Calu3 (cell line): ENCODE measurements around the gene PKP1. TPM values are rescaled to one million over a fixed set of nuclear protein-coding genes. Genes with fewer than 3 reads are reported as not detected.

ENCODE experiments used
- BruUV-seq: library from RNA; stranded (reverse); fragments of 400-500 nt; replicated peaks from 2 replicates; lab custom pipeline; 2021; lab: Mats Ljungman, UMichigan
- CTCF ChIA-PET: fragments of 300-600 bp; sonication (Branson Sonifier 250); formaldehyde crosslinking; loops from one replicate; lab custom pipeline; 2022; ENCODE audit warnings: antibody characterized with exemption; lab: Charles Lee
- DNase-seq: peaks from one replicate; pipeline ENCODE4 v3.0.0; 2022
- H3K27ac Mint-ChIP-seq: one replicate; pipeline ENCODE4 v1.8.0; 2022; ENCODE audit warnings: mixed read lengths; ENCODE audit not compliant: unreplicated experiment
- H3K27me3 Mint-ChIP-seq: one replicate; pipeline ENCODE4 v1.8.0; 2022; ENCODE audit warnings: mixed read lengths; ENCODE audit not compliant: unreplicated experiment
- H3K36me3 Mint-ChIP-seq: one replicate; pipeline ENCODE4 v1.8.0; 2022; ENCODE audit warnings: mild to moderate bottlenecking, moderate library complexity, mixed read lengths; ENCODE audit not compliant: insufficient read depth, unreplicated experiment
- H3K4me1 Mint-ChIP-seq: one replicate; pipeline ENCODE4 v1.8.0; 2022; ENCODE audit warnings: mild to moderate bottlenecking, low read depth, mixed read lengths; ENCODE audit not compliant: unreplicated experiment
- H3K4me3 Mint-ChIP-seq: one replicate; pipeline ENCODE4 v1.8.0; 2022; ENCODE audit warnings: mild to moderate bottlenecking, low read depth, moderate library complexity, mixed read lengths; ENCODE audit not compliant: unreplicated experiment
- H3K9me3 Mint-ChIP-seq: one replicate; pipeline ENCODE4 v1.8.0; 2022; ENCODE audit warnings: low read depth, mixed read lengths; ENCODE audit not compliant: unreplicated experiment
- intact Hi-C: fragments of 100-400 bp; cut with micrococcal nuclease; formaldehyde crosslinking; loops from one replicate; pipeline ENCODE4 v1.10.0; 2022; ENCODE audit not compliant: unreplicated experiment
- total RNA-seq: library from RNA; stranded (reverse); gene quantifications from 2 replicates; pipeline ENCODE4 v1.2.3, GENCODE V29; 2022
- TF ChIP-seq, protein P1 (sequence below): fragments of 200-600 bp; IDR thresholded peaks from one replicate; pipeline ENCODE4 v1.8.0; 2022; ENCODE audit warnings: antibody characterized with exemption; ENCODE audit not compliant: unreplicated experiment

The PKP1 gene
- total RNA-seq, 1 experiment from 2014 or later: 0.09 TPM

DNA sequence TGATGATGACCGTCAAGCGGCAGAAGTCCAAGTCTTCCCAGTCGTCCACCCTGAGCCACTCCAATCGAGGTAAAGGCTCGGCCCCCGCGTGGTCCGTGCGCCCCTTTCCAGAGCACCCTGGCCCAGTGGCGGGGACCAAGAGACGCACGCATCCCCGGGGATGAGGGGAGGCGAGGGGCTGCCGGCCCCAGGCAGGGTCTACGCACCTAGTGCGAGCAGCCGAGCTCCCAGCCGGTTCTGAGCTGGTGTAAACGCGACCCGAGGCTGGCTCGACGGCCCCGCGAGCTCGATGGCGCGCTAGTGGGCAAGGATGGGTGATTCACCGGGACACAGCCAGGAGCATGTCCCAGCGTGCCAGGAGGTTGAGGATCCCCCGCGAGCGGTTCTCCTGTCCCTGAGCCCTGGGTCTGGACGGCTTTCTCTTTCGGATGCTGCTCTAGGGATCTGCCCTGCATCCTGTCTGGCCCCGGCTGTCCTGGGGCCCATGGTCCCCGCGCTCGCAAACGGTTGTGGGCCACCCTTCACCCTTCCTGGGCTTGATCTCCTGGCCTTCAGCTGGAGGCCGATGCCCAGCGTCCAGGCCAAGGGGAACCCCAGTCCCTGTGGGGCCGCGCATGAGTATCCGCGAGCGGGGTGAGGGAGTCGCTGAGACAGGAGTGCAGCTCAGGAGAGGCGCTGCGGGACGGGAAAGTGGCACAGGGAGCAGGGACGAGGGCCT lies 689 bp downstream of the PKP1 start:
- intact Hi-C loops: no loop called here

DNA sequence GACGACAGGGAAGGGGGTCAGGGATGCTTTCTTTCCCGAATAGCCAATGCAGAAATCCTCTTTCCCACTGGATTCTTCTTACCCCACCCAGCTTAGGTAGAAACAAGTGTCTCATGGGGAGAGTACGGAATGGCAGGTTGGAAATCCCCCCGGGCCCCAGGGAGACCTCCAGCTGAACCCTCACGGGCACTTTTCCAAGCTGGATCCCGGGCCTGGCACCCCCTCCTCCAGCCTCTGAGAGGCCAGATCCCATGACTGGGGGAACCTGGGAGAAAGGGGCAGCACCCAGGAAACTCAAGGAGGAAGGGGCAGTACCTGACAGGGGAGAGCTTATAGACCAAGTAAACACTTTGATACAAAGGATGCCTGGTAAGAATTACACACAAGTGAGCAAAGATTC lies 1.3 kb downstream of the PKP1 start:
- H3K9me3 Mint-ChIP-seq: no peaks in the 10 kb centered on the region
- H3K27me3 Mint-ChIP-seq: peaks cover 44% of the 10 kb centered on the region
- H3K4me3 Mint-ChIP-seq: no peak overlapping the region
- no peaks in the 10 kb centered on the region for H3K36me3 Mint-ChIP-seq
- CTCF ChIA-PET: interaction anchor here (0.7 kb wide), 2 partner anchors 62 to 206 kb away, joined by 4 to 7 read pairs; no protein-coding TSS in a partner anchor
- no TSS peak for BruUV-seq
- no peak overlapping the region for H3K27ac Mint-ChIP-seq
- intact Hi-C loops: no loop called here
- TF ChIP-seq, protein P1, sequence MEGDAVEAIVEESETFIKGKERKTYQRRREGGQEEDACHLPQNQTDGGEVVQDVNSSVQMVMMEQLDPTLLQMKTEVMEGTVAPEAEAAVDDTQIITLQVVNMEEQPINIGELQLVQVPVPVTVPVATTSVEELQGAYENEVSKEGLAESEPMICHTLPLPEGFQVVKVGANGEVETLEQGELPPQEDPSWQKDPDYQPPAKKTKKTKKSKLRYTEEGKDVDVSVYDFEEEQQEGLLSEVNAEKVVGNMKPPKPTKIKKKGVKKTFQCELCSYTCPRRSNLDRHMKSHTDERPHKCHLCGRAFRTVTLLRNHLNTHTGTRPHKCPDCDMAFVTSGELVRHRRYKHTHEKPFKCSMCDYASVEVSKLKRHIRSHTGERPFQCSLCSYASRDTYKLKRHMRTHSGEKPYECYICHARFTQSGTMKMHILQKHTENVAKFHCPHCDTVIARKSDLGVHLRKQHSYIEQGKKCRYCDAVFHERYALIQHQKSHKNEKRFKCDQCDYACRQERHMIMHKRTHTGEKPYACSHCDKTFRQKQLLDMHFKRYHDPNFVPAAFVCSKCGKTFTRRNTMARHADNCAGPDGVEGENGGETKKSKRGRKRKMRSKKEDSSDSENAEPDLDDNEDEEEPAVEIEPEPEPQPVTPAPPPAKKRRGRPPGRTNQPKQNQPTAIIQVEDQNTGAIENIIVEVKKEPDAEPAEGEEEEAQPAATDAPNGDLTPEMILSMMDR: no peak
- H3K4me1 Mint-ChIP-seq: peaks cover 24% of the 10 kb centered on the region
- DNase-seq: no peak

More for the DNA sequence above, 689 bp downstream of the PKP1 start:
- Mint-ChIP-seq H3K9me3 (no peaks in the 10 kb centered on the region), H3K4me3 (no peak overlapping the region), H3K27me3 (peaks cover 44% of the 10 kb centered on the region), H3K4me1 (peaks cover 18% of the 10 kb centered on the region), H3K36me3 (no peaks in the 10 kb centered on the region), H3K27ac (no peak overlapping the region)
- CTCF ChIA-PET: interaction anchor here (0.7 to 1.3 kb wide), 3 partner anchors 16 to 63 kb away, joined by 6 to 7 read pairs (median 6); no protein-coding TSS in a partner anchor
- DNase-seq: no peak
- TF ChIP-seq, protein P1: no peak
- BruUV-seq: no TSS peak

DNA sequence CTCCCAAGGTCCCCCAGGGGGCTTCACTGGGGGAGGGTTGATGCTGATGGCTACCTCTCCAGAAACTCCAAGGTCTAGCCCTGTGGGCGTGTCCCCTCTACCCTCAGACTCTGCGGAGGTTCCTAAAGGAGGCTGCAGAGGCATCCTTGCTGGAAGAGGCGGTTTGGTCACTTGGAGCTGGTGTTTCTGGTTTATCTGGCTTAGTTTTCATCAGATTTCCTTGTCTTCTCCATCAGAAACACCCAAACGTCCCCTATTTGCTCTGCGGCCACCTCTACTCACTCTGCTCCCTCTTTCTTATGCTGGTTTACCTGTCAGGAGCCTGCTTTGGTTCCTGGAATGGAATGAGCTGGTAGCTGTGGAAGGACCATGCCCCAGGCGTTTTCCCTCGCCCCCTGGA lies 2.5 kb downstream of the PKP1 start:
- CTCF ChIA-PET: interaction anchor here (1.1 kb wide), 1 partner anchor 26 kb away, joined by 3 read pairs; no protein-coding TSS in a partner anchor
- intact Hi-C loops: no loop called here
- DNase-seq: no peak
- Mint-ChIP-seq H3K27ac (no peak overlapping the region), H3K4me1 (peaks cover 34% of the 10 kb centered on the region), H3K9me3 (no peaks in the 10 kb centered on the region), H3K4me3 (no peak overlapping the region), H3K27me3 (peaks cover 44% of the 10 kb centered on the region), H3K36me3 (no peaks in the 10 kb centered on the region)
- BruUV-seq: no TSS peak
- TF ChIP-seq, protein P1: no peak

DNA sequence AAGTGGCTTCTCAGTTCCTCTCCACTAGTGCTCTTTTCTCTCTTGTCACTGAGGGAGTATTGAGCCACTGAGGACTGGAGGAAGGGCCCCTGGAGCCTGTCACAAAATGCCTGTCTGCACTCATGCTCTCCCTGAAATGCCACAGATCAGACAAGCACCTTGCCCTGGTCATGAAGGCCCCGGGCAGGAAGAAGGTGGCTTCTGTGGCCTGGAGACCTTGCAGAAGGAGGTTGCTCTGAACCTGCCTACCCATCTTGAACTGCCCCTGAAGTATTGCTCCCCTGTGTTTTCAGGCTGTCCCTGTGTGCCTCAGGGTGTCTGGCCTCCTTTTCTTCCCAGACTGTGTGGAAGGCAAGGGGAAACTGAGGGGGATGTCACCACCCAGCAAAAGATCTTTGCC lies 3.1 kb downstream of the PKP1 start:
- TF ChIP-seq, protein P1: no peak
- H3K27ac Mint-ChIP-seq: no peak overlapping the region
- peaks cover 34% of the 10 kb centered on the region for H3K4me1 Mint-ChIP-seq
- no peaks in the 10 kb centered on the region for H3K9me3 Mint-ChIP-seq
- BruUV-seq: no TSS peak
- H3K27me3 Mint-ChIP-seq: peaks cover 44% of the 10 kb centered on the region
- CTCF ChIA-PET: interaction anchor here (1.1 kb wide), 1 partner anchor 25 kb away, joined by 3 read pairs; no protein-coding TSS in a partner anchor
- intact Hi-C loops: no loop called here
- H3K4me3 Mint-ChIP-seq: no peak overlapping the region
- H3K36me3 Mint-ChIP-seq: no peaks in the 10 kb centered on the region
- DNase-seq: no peak
